ENCODE results near the gene TAP1.
"Not testable (repeated sequence)": the region's sequence is repeated elsewhere in the genome, so short reads cannot be mapped to it uniquely, and the experiment has no call there.

TAP1 gene

GRCh38 chr6:32883789-32884188 is 30.3 kb upstream of the TAP1 start:
- no peaks in the 10 kb centered on the region for H3K9me2 ChIP-seq (ENCODE audit: low read depth, low read length)
- no peak overlapping the region for H3K27ac ChIP-seq (ENCODE audit: low read depth, low read length, poor library complexity, severe bottlenecking)
- H3K79me2 ChIP-seq (ENCODE audit: insufficient read depth, low read length), result no peaks in the 10 kb centered on the region
- H2AFZ ChIP-seq (ENCODE audit: low read length), result no peak overlapping the region
- H4K20me1 ChIP-seq (ENCODE audit: insufficient read depth, low read length), result no peaks in the 10 kb centered on the region
- no peak overlapping the region for H3K4me2 ChIP-seq (ENCODE audit: low read length)
- H3K27me3 ChIP-seq (ENCODE audit: insufficient read depth, low read length), result no peaks in the 10 kb centered on the region
- no peak overlapping the region for H3K4me3 ChIP-seq (ENCODE audit: low read depth, low read length, poor library complexity, severe bottlenecking)
- H3K36me3 ChIP-seq (ENCODE audit: insufficient read depth, low read length), result no peaks in the 10 kb centered on the region
- no peaks in the 10 kb centered on the region for H3F3A ChIP-seq (ENCODE audit: insufficient read depth, low read length)
- no peak overlapping the region for H3K9ac ChIP-seq (ENCODE audit: low read length)
- TF ChIP-seq CTCF (IDR thresholded peaks at IDR 0.05; ENCODE audit: low read length), result no peak
- TF ChIP-seq EZH2 (IDR thresholded peaks at IDR 0.05; ENCODE audit: borderline replicate concordance, low read length), result no peak
- H3K4me1 ChIP-seq (ENCODE audit: insufficient read depth, low read length, severe bottlenecking), result peaks cover 23% of the 10 kb centered on the region
- H3K9me3 ChIP-seq (ENCODE audit: low read length), result no peaks in the 10 kb centered on the region

DNA sequence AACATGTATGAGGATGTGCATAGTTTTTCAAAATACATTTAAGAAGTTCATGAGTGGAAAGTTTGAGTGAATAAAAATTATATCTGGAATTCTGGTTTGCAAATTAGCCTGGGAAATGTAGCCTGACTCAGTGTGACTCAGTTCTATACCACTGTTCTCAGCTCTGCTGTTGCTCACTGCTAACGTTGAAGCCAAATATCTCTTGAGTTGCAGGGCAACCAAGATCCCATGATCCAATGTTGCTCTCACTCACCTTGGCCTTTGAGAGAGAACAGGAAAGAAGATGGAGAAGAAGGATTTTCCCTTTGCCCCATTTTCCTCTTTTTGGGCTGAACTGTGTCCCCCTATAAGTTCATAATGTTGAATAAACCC is 29.4 kb upstream of the TAP1 start:
- H3K9me3 ChIP-seq (ENCODE audit: low read length), result no peaks in the 10 kb centered on the region
- no peak for TF ChIP-seq EZH2 (IDR thresholded peaks at IDR 0.05; ENCODE audit: borderline replicate concordance, low read length)
- TF ChIP-seq CTCF (IDR thresholded peaks at IDR 0.05; ENCODE audit: low read length), result no peak
- H3K4me2 ChIP-seq (ENCODE audit: low read length), result no peak overlapping the region
- no peaks in the 10 kb centered on the region for H3F3A ChIP-seq (ENCODE audit: insufficient read depth, low read length)
- no peaks in the 10 kb centered on the region for H3K79me2 ChIP-seq (ENCODE audit: insufficient read depth, low read length)
- no peaks in the 10 kb centered on the region for H4K20me1 ChIP-seq (ENCODE audit: insufficient read depth, low read length)
- H3K27ac ChIP-seq (ENCODE audit: low read depth, low read length, poor library complexity, severe bottlenecking), result no peak overlapping the region
- H3K4me1 ChIP-seq (ENCODE audit: insufficient read depth, low read length, severe bottlenecking), result peaks cover 14% of the 10 kb centered on the region
- no peak overlapping the region for H3K9ac ChIP-seq (ENCODE audit: low read length)
- no peaks in the 10 kb centered on the region for H3K36me3 ChIP-seq (ENCODE audit: insufficient read depth, low read length)
- H3K27me3 ChIP-seq (ENCODE audit: insufficient read depth, low read length), result no peaks in the 10 kb centered on the region
- H3K9me2 ChIP-seq (ENCODE audit: low read depth, low read length), result no peaks in the 10 kb centered on the region
- no peak overlapping the region for H2AFZ ChIP-seq (ENCODE audit: low read length)
- no peak overlapping the region for H3K4me3 ChIP-seq (ENCODE audit: low read depth, low read length, poor library complexity, severe bottlenecking)

- H3K4me1 ChIP-seq (ENCODE audit: insufficient read depth, low read length, severe bottlenecking); H4K20me1 ChIP-seq (ENCODE audit: insufficient read depth, low read length); H3F3A ChIP-seq (ENCODE audit: insufficient read depth, low read length); H3K36me3 ChIP-seq (ENCODE audit: insufficient read depth, low read length); H3K27ac ChIP-seq (ENCODE audit: low read depth, low read length, poor library complexity, severe bottlenecking); H3K9me2 ChIP-seq (ENCODE audit: low read depth, low read length); H3K4me3 ChIP-seq (ENCODE audit: low read depth, low read length, poor library complexity, severe bottlenecking); H3K9ac ChIP-seq (ENCODE audit: low read length); H3K9me3 ChIP-seq (ENCODE audit: low read length); H3K79me2 ChIP-seq (ENCODE audit: insufficient read depth, low read length); H3K27me3 ChIP-seq (ENCODE audit: insufficient read depth, low read length); H3K4me2 ChIP-seq (ENCODE audit: low read length); H2AFZ ChIP-seq (ENCODE audit: low read length): not testable (repeated sequence)
Observed at GRCh38 chr6:32880962-32881361, 27.5 kb upstream of the TAP1 start.

DNA sequence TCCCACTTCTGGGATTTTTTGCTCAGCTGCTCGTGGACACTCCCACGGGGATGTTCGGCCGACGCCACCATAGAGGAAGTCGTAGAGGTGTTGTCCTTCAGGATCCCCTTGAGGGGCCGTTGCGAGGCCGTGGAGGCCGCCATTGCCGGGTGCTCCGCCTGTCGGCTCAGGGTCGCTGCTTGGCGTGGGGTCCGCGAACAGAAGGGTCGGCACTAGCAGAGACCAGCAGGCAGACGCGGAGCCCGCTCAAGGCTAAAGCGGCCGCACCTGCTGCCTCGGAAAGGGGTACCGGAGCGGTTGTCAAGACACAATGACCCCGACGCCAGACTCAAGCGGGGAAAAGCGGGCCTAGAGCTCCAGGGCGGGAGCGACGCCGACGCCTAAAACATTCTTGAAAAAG is 26.2 kb upstream of the TAP1 start:
- no peak overlapping the region for H3K4me2 ChIP-seq (ENCODE audit: low read length)
- H3K36me3 ChIP-seq (ENCODE audit: insufficient read depth, low read length), result no peaks in the 10 kb centered on the region
- H3K27me3 ChIP-seq (ENCODE audit: insufficient read depth, low read length), result no peaks in the 10 kb centered on the region
- H3K4me1 ChIP-seq (ENCODE audit: insufficient read depth, low read length, severe bottlenecking), result peaks cover 9% of the 10 kb centered on the region
- no peak overlapping the region for H3K9ac ChIP-seq (ENCODE audit: low read length)
- H4K20me1 ChIP-seq (ENCODE audit: insufficient read depth, low read length), result no peaks in the 10 kb centered on the region
- no peak overlapping the region for H3K27ac ChIP-seq (ENCODE audit: low read depth, low read length, poor library complexity, severe bottlenecking)
- H3K9me3 ChIP-seq (ENCODE audit: low read length), result no peaks in the 10 kb centered on the region
- no peak overlapping the region for H2AFZ ChIP-seq (ENCODE audit: low read length)
- no peak for TF ChIP-seq EZH2 (IDR thresholded peaks at IDR 0.05; ENCODE audit: borderline replicate concordance, low read length)
- TF ChIP-seq CTCF (IDR thresholded peaks at IDR 0.05; ENCODE audit: low read length), result no peak
- H3F3A ChIP-seq (ENCODE audit: insufficient read depth, low read length), result no peaks in the 10 kb centered on the region
- H3K79me2 ChIP-seq (ENCODE audit: insufficient read depth, low read length), result no peaks in the 10 kb centered on the region
- no peak overlapping the region for H3K4me3 ChIP-seq (ENCODE audit: low read depth, low read length, poor library complexity, severe bottlenecking)
- H3K9me2 ChIP-seq (ENCODE audit: low read depth, low read length), result no peaks in the 10 kb centered on the region

All from OCI-LY1 (cell line).